Neuronal stem cell (in vitro differentiated cells): ENCODE data around the gene CHRDL2.

ENCODE experiments used
- DNase-seq: peaks from one replicate; pipeline ENCODE4 v3.0.0-alpha.2; 2013; ENCODE audit warnings: low spot score
- H2AFZ ChIP-seq: one replicate; pipeline ENCODE4 v1.6.1; 2013; ENCODE audit warnings: mild to moderate bottlenecking, low read length, inconsistent platforms
- H2AK5ac ChIP-seq: 2 replicates; pipeline ENCODE4 v1.6.1; 2013; ENCODE audit warnings: low read depth, mild to moderate bottlenecking, inconsistent platforms, low read length, moderate library complexity, mixed read lengths
- H2BK120ac ChIP-seq: 2 replicates; pipeline ENCODE4 v1.6.1; 2013; ENCODE audit warnings: low read depth, mild to moderate bottlenecking, inconsistent platforms, low read length, moderate library complexity, mixed read lengths
- H2BK12ac ChIP-seq: one replicate; pipeline ENCODE4 v1.6.1; 2013; ENCODE audit warnings: low read length, inconsistent platforms
- H2BK15ac ChIP-seq: 2 replicates; pipeline ENCODE4 v1.6.1; 2013; ENCODE audit warnings: mild to moderate bottlenecking, low read length, inconsistent platforms, mixed read lengths
- H2BK5ac ChIP-seq: one replicate; pipeline ENCODE4 v1.6.1; 2013; ENCODE audit warnings: inconsistent platforms, mild to moderate bottlenecking, low read length, moderate library complexity
- H3K14ac ChIP-seq: one replicate; pipeline ENCODE4 v1.6.1; 2013; ENCODE audit warnings: low read length, inconsistent platforms
- H3K18ac ChIP-seq: 2 replicates; pipeline ENCODE4 v1.6.1; 2013; ENCODE audit warnings: low read length, inconsistent platforms
- H3K23ac ChIP-seq: 2 replicates; pipeline ENCODE4 v1.6.1; 2013; ENCODE audit warnings: low read depth, mild to moderate bottlenecking, mixed read lengths, low read length, inconsistent platforms; ENCODE audit not compliant: poor library complexity
- H3K27ac ChIP-seq: replicated peaks from 3 replicates; pipeline ENCODE4 v1.5.1; 2013; ENCODE audit warnings: low read length, inconsistent platforms
- H3K27me3 ChIP-seq, 3 experiments: 2 replicates each; pipeline ENCODE4 v1.6.1; 2013; ENCODE audit warnings: low read length in 3 of 3, mild to moderate bottlenecking in 2 of 3, inconsistent platforms in 1 of 3, low read depth in 1 of 3, mixed read lengths in 1 of 3, moderate library complexity in 1 of 3; ENCODE audit not compliant: control insufficient read depth in 3 of 3, insufficient read depth in 3 of 3
- H3K36me3 ChIP-seq, 2 donors: replicated peaks in 1 of 2; 2 replicates each; pipeline ENCODE4 v1.6.1; 2013; ENCODE audit warnings: low read length in 2 of 2; ENCODE audit not compliant: control insufficient read depth in 2 of 2, insufficient read depth in 2 of 2
- H3K4ac ChIP-seq: 2 replicates; pipeline ENCODE4 v1.6.1; 2013; ENCODE audit warnings: inconsistent platforms, mild to moderate bottlenecking, low read length, moderate library complexity
- H3K4me1 ChIP-seq, 2 donors: 1 replicate in 1 of 2; 2 replicates in 1 of 2; pipeline ENCODE4 v1.6.1; 2013; ENCODE audit warnings: low read length in 2 of 2, low read depth in 1 of 2; ENCODE audit not compliant: control insufficient read depth in 2 of 2, insufficient read depth in 1 of 2
- H3K4me2 ChIP-seq: one replicate; pipeline ENCODE4 v1.6.1; 2013; ENCODE audit warnings: mild to moderate bottlenecking, low read length, inconsistent platforms; ENCODE audit not compliant: insufficient read depth, poor library complexity, severe bottlenecking
- H3K4me3 ChIP-seq, 2 donors: 2 replicates each; pipeline ENCODE4 v1.5.1; 2013; ENCODE audit warnings: low read length in 2 of 2, mild to moderate bottlenecking in 2 of 2, inconsistent platforms in 1 of 2, moderate library complexity in 1 of 2
- H3K79me1 ChIP-seq: one replicate; pipeline ENCODE4 v1.6.1; 2013; ENCODE audit warnings: low read depth, mild to moderate bottlenecking, inconsistent platforms, low read length, moderate library complexity
- H3K9ac ChIP-seq: one replicate; pipeline ENCODE4 v1.6.1; 2013; ENCODE audit warnings: mild to moderate bottlenecking, low read depth, low read length, inconsistent platforms; ENCODE audit not compliant: poor library complexity
- H3K9me3 ChIP-seq, 2 donors: replicated peaks in 1 of 2; 2 replicates each; pipeline versions ENCODE3 to v1.6.1; 2013; ENCODE audit warnings: low read length in 2 of 2, mild to moderate bottlenecking in 2 of 2, inconsistent platforms in 1 of 2, low read depth in 1 of 2, mixed read lengths in 1 of 2, moderate library complexity in 1 of 2; ENCODE audit not compliant: control insufficient read depth in 2 of 2, insufficient read depth in 1 of 2
- H4K8ac ChIP-seq: one replicate; pipeline ENCODE4 v1.6.1; 2013; ENCODE audit warnings: low read depth, mild to moderate bottlenecking, inconsistent platforms, low read length, moderate library complexity
- H4K91ac ChIP-seq: one replicate; pipeline ENCODE4 v1.6.1; 2013; ENCODE audit warnings: low read length, low read depth, mild to moderate bottlenecking, inconsistent platforms; ENCODE audit not compliant: poor library complexity
- WGBS, 2 donors: extraction: QIAGEN DNeasy Blood & Tissue Kit; methylation state at CpG; one replicate each; pipeline ENCODE4 v1.1.7; 2013; ENCODE audit warnings: missing lambda C conversion rate in 2 of 2, mixed read lengths in 1 of 2; ENCODE audit not compliant: insufficient read length in 2 of 2, insufficient replicate concordance in 1 of 2; ENCODE audit errors: extremely low coverage in 2 of 2; 5-methylcytosine and 5-hydroxymethylcytosine counted together

The CHRDL2 gene

DNA sequence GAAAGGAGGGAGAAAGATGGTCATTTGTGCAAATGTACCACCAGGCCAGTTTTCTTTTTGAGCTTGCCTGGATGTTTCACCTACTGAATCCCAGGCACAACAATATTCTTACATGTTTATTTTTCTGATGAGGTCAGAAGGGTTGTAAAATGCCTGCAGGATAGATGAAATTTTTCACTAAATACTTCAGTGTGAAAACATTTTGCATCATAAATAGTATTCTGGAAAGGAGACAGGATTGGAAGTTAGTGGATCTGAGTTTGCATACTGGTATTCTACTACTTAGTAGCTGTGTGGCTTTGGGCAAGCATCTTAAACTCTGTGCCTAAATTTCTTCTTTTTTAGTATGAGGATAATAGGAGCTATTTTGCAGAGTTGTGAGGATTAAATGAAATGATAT is 42.2 kb upstream of the CHRDL2 start:
- Histone ChIP-seq H3K79me1 (no peaks in the 10 kb centered on the region), H3K4me2 (no peak overlapping the region), H3K18ac (no peak overlapping the region), H3K4ac (no peak overlapping the region), H3K4me1 (no peaks in the 10 kb centered on the region), H3K9me3 (no peaks in the 10 kb centered on the region), H3K23ac (no peak overlapping the region), H4K8ac (no peak overlapping the region), H3K27me3 (no peaks in the 10 kb centered on the region), H3K27ac (no peak overlapping the region), H2AFZ (no peak overlapping the region), H2BK5ac (no peak overlapping the region), H2AK5ac (no peak overlapping the region), H3K9ac (no peak overlapping the region), H2BK15ac (no peak overlapping the region), H2BK12ac (no peak overlapping the region), H4K91ac (no peak overlapping the region), H3K36me3 (peaks cover 0 to 4% of the 10 kb centered on the region in 2 donors), H3K14ac (no peak overlapping the region), H2BK120ac (no peak overlapping the region), H3K4me3 (no peak overlapping the region)
- no peak for DNase-seq

DNA sequence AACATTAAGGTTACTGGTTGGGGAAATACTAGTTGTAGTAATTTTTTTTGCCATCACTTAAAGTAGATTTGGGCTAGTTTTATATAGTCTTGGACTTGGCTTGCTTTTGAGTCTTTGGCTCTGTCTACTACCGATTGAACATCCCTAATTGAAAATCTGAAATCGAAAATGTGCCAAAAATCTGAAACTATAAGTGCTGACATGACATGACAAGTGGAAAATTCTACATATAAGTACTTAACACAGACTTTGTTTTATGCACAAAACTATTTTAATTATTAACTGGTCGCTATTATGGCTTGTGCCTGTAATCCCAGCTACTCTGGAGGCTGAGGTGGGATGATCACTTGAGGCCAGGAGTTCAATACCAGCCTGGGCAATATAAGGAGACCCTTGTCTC is 39.9 kb upstream of the CHRDL2 start:
- no peak overlapping the region for H3K14ac ChIP-seq
- H3K4me1 ChIP-seq: no peaks in the 10 kb centered on the region
- H3K9ac ChIP-seq: no peak overlapping the region
- H3K27ac ChIP-seq: no peak overlapping the region
- no peaks in the 10 kb centered on the region for H3K79me1 ChIP-seq
- no peak overlapping the region for H2AK5ac ChIP-seq
- no peaks in the 10 kb centered on the region for H3K27me3 ChIP-seq
- WGBS, 2 donors: no CpG with 5 or more reads among the region's 3 CpGs
- no peaks in the 10 kb centered on the region for H3K36me3 ChIP-seq
- no peak overlapping the region for H2BK15ac ChIP-seq
- no peak overlapping the region for H2BK5ac ChIP-seq
- no peak overlapping the region for H3K4ac ChIP-seq
- no peak overlapping the region for H2BK12ac ChIP-seq
- no peak overlapping the region for H2BK120ac ChIP-seq
- no peak overlapping the region for H3K18ac ChIP-seq
- no peak overlapping the region for H3K4me2 ChIP-seq
- DNase-seq: no peak
- H2AFZ ChIP-seq: no peak overlapping the region
- no peak overlapping the region for H4K91ac ChIP-seq
- H3K23ac ChIP-seq: no peak overlapping the region
- H4K8ac ChIP-seq: no peak overlapping the region
- H3K9me3 ChIP-seq: no peaks in the 10 kb centered on the region
- no peak overlapping the region for H3K4me3 ChIP-seq

DNA sequence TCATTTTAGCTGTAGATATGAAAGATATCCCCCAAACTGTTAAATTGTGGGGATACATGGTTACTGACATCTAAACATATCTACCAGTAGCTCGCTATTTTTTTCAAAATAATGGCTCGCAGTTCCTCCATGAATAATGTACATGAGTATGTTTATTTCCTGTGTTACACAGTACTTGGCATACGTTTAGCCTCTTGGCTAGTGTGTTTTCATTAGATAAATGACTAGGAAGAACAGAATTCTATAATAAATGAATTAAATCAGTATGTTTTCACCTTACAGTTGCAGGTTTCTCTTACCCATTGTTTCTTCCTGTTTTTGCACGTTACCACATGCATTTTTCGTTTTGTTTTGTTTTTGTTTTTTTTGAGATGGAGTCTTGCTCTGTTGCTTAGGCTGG is 39.2 kb upstream of the CHRDL2 start:
- no CpG with 5 or more reads among the region's 5 CpGs for WGBS, 2 donors

DNA sequence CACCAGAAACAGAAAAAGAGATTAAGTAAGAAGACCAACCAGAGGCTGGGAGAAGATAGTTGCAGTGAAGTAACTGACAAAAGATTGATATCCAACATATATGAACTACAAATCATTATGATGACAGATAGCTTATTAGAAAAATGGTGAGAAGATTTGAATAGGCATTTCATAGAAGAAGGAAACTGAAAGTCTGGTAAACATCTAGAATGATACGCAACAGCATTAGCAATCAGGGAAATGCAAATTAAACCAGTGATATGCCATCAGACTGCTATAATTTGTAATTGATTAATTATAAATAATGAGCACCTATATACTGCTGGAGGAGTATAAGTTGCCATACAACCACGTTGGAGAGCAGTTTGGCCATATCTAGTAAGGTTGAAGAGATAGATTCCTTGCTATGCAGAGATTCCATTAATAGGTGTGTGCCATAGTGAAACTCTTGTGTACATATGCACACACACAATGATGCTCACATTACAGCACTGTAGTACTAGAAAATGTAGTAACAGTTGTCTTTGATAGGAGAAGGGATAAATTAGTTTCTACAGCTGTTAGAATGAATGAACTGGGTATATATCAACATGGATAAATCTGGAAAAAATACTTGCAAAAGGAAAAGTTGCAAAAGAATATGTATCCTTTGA is 38.0 kb upstream of the CHRDL2 start:
- no peak overlapping the region for H3K9ac ChIP-seq
- H3K14ac ChIP-seq: no peak overlapping the region
- no peak overlapping the region for H3K23ac ChIP-seq
- H2BK15ac ChIP-seq: no peak overlapping the region
- no peaks in the 10 kb centered on the region for H3K4me1 ChIP-seq
- H3K4me3 ChIP-seq: no peak overlapping the region
- no peaks in the 10 kb centered on the region for H3K36me3 ChIP-seq
- no peak overlapping the region for H2BK5ac ChIP-seq
- no peak overlapping the region for H3K18ac ChIP-seq
- no peak overlapping the region for H3K4ac ChIP-seq
- no peaks in the 10 kb centered on the region for H3K27me3 ChIP-seq
- H4K91ac ChIP-seq: no peak overlapping the region
- H3K9me3 ChIP-seq: peaks cover 0 to 10% of the 10 kb centered on the region in 2 donors
- H2AFZ ChIP-seq: no peak overlapping the region
- no CpG with 5 or more reads among the region's 2 CpGs for WGBS, 2 donors
- H3K27ac ChIP-seq: no peak overlapping the region
- H3K79me1 ChIP-seq: no peaks in the 10 kb centered on the region
- no peak overlapping the region for H2AK5ac ChIP-seq
- no peak overlapping the region for H3K4me2 ChIP-seq
- H2BK12ac ChIP-seq: no peak overlapping the region
- no peak for DNase-seq
- no peak overlapping the region for H4K8ac ChIP-seq
- no peak overlapping the region for H2BK120ac ChIP-seq

More for the DNA sequence above, 39.2 kb upstream of the CHRDL2 start:
- Histone ChIP-seq H3K9ac (no peak overlapping the region), H3K4me1 (no peaks in the 10 kb centered on the region), H2BK5ac (no peak overlapping the region), H3K4me2 (no peak overlapping the region), H4K8ac (no peak overlapping the region), H3K23ac (no peak overlapping the region), H3K14ac (no peak overlapping the region), H3K18ac (no peak overlapping the region), H3K36me3 (no peaks in the 10 kb centered on the region), H3K27me3 (no peaks in the 10 kb centered on the region), H3K4ac (no peak overlapping the region), H3K9me3 (no peaks in the 10 kb centered on the region), H3K4me3 (no peak overlapping the region), H2BK15ac (no peak overlapping the region), H2BK120ac (no peak overlapping the region), H2AK5ac (no peak overlapping the region), H3K27ac (no peak overlapping the region), H3K79me1 (no peaks in the 10 kb centered on the region), H4K91ac (no peak overlapping the region), H2AFZ (no peak overlapping the region), H2BK12ac (no peak overlapping the region)
- DNase-seq: no peak
